PC-9 (cell line): ENCODE results near the gene C1orf52. TPM values are rescaled to one million over a fixed set of nuclear protein-coding genes. Genes with fewer than 3 reads are reported as not detected.

Source experiments
- BruUV-seq: library from RNA; stranded (reverse); fragments of 400-500 nt; replicated peaks from 2 replicates; lab custom pipeline; 2021; lab: Mats Ljungman, UMichigan
- CTCF ChIA-PET: fragments of 300-600 bp; sonication (Branson Sonifier 250); formaldehyde crosslinking; loops from one replicate; lab custom pipeline; 2022; ENCODE audit warnings: antibody characterized with exemption; lab: Charles Lee
- POLR2A ChIA-PET: fragments of 300-600 bp; sonication (Branson Sonifier 250); formaldehyde crosslinking; loops from one replicate; lab custom pipeline; 2022; ENCODE audit warnings: antibody characterized with exemption; ENCODE audit not compliant: unreplicated experiment; lab: Charles Lee
- DNase-seq, 2 experiments: peaks; one replicate each; pipeline versions ENCODE4 v3.0.0 to v3.0.0-alpha.2; 2015 to 2022; ENCODE audit warnings: mixed read lengths in 1 of 2
- H2AFZ ChIP-seq: fragments of 200-600 bp; sonication (generic); 2 replicates; pipeline ENCODE4 v1.8.1; 2017; ENCODE audit warnings: antibody characterized with exemption
- H3F3A ChIP-seq: fragments of 200-600 bp; sonication (generic); 2 replicates; pipeline ENCODE4 v1.8.1; 2017; ENCODE audit warnings: antibody characterized with exemption, mild to moderate bottlenecking, low read depth; ENCODE audit not compliant: insufficient read depth
- H3K27ac ChIP-seq: fragments of 200-600 bp; sonication (generic); 2 replicates; pipeline ENCODE4 v1.6.1; 2016; ENCODE audit warnings: mixed run types
- H3K27me3 ChIP-seq: fragments of 200-600 bp; sonication (generic); 2 replicates; pipeline ENCODE4 v1.6.1; 2016; ENCODE audit warnings: low read depth, mixed run types; ENCODE audit not compliant: insufficient read depth
- H3K36me3 ChIP-seq: fragments of 200-600 bp; sonication (generic); 2 replicates; pipeline ENCODE4 v1.6.1; 2016; ENCODE audit warnings: low read depth, mixed run types
- H3K4me1 ChIP-seq: fragments of 200-600 bp; sonication (generic); replicated peaks from 2 replicates; pipeline ENCODE4 v1.6.1; 2016; ENCODE audit warnings: mixed run types; ENCODE audit not compliant: insufficient read depth
- H3K4me2 ChIP-seq: fragments of 200-600 bp; sonication (generic); 2 replicates; pipeline ENCODE4 v1.6.1; 2017; ENCODE audit warnings: mixed run types
- H3K4me3 ChIP-seq: fragments of 200-600 bp; sonication (generic); 2 replicates; pipeline ENCODE4 v1.6.1; 2016; ENCODE audit warnings: mixed run types
- H3K79me2 ChIP-seq: fragments of 200-600 bp; sonication (generic); 2 replicates; pipeline ENCODE4 v1.6.1; 2017; ENCODE audit warnings: low read depth, mixed run types
- H3K9me2 ChIP-seq: fragments of 200-600 bp; sonication (generic); 2 replicates; pipeline ENCODE4 v1.8.1; 2017; ENCODE audit warnings: mild to moderate bottlenecking; ENCODE audit not compliant: insufficient read depth
- H3K9me3 ChIP-seq: fragments of 200-600 bp; sonication (generic); 2 replicates; pipeline ENCODE4 v1.8.1; 2016; ENCODE audit warnings: low read depth; ENCODE audit not compliant: insufficient read depth
- H4K20me1 ChIP-seq: fragments of 200-600 bp; sonication (generic); 2 replicates; pipeline ENCODE4 v1.8.1; 2017; ENCODE audit not compliant: insufficient read depth
- EZH2 ChIP-seq: fragments of 200-600 bp; sonication (generic); IDR thresholded peaks from 2 replicates; pipeline ENCODE4 v1.8.0; 2017; ENCODE audit warnings: antibody characterized with exemption, low read depth
- intact Hi-C: fragments of 100-400 bp; cut with micrococcal nuclease; formaldehyde crosslinking; loops from one replicate; pipeline ENCODE4 v1.10.0; 2022; ENCODE audit not compliant: unreplicated experiment
- total RNA-seq: library from RNA; stranded (reverse); gene quantifications from 2 replicates; pipeline ENCODE4 v1.2.3, GENCODE V29; 2021
- TF ChIP-seq, protein P1 (sequence below): fragments of 200-600 bp; sonication (generic); conservative IDR thresholded peaks from 2 replicates; pipeline ENCODE4 v1.6.1; 2017; ENCODE audit warnings: mixed run types, antibody characterized with exemption, mild to moderate bottlenecking, moderate library complexity

Gene C1orf52
- total RNA-seq, 1 experiment from 2014 or later, result 20.7 TPM

DNA sequence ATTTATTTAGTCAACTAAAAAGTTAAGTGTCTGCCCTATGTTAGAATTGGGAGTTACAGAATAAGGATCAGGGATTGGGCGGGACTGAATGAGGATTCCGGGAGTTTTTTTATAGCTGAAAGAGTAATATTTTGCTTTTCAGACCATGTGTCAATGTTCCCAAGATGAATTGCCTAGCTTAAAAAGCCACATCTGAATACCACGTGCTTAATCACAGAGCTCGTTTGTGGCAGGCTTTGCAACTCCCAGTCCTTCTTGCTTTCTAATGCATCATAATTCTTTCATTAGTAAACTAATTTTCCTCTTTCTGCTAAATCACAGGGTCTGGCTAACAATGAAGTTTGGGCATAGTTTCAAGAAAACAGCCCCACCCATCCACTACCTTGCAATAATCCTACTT lies 21.2 kb upstream of the C1orf52 start:
- Histone ChIP-seq H3K9me2 (no peaks in the 10 kb centered on the region), H2AFZ (no peak overlapping the region), H3K36me3 (no peaks in the 10 kb centered on the region), H3K79me2 (peaks cover 14% of the 10 kb centered on the region), H3K4me2 (no peak overlapping the region), H3K9me3 (peaks cover 4% of the 10 kb centered on the region), H3K4me1 (peaks cover 31% of the 10 kb centered on the region), H4K20me1 (no peaks in the 10 kb centered on the region), H3K4me3 (no peak overlapping the region), H3F3A (peaks cover 25% of the 10 kb centered on the region), H3K27ac (no peak overlapping the region), H3K27me3 (no peaks in the 10 kb centered on the region)
- POLR2A ChIA-PET, result no interaction called here
- CTCF ChIA-PET, result no interaction called here
- TF ChIP-seq, protein P1, sequence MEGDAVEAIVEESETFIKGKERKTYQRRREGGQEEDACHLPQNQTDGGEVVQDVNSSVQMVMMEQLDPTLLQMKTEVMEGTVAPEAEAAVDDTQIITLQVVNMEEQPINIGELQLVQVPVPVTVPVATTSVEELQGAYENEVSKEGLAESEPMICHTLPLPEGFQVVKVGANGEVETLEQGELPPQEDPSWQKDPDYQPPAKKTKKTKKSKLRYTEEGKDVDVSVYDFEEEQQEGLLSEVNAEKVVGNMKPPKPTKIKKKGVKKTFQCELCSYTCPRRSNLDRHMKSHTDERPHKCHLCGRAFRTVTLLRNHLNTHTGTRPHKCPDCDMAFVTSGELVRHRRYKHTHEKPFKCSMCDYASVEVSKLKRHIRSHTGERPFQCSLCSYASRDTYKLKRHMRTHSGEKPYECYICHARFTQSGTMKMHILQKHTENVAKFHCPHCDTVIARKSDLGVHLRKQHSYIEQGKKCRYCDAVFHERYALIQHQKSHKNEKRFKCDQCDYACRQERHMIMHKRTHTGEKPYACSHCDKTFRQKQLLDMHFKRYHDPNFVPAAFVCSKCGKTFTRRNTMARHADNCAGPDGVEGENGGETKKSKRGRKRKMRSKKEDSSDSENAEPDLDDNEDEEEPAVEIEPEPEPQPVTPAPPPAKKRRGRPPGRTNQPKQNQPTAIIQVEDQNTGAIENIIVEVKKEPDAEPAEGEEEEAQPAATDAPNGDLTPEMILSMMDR, result no peak
- TF ChIP-seq EZH2, result no peak
- intact Hi-C loops, result no loop called here
- DNase-seq, result no peak
- no TSS peak for BruUV-seq

DNA sequence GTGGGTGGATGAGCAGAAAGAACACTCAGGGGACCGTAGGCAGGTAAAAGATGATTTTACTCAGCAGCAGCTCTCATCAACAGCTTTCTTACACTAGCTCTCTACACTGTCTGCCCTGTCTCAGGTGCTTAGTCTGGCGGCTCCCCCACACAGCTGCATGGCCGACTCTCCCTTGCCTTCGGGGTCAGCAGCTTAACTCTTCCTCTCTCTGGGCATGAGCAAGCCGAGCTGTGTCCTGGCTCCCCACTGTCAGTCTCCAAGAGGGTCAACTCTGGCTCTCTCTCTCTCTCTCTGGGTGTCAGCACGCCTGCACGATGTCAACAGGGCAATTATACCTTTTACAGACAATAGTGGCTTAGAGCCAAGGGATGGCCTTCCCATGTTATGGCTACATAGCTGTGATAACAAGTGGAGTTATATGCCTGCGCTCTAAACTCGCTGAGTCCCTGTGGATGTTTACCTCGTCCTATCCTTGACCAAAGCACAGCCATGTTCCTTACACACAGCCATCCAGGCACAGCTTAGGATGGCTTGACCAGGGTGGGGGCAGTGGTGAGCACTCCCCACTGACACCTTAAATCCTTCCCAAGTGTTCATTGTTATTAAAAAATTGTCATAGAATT lies 20.1 kb upstream of the C1orf52 start:
- Histone ChIP-seq H3K36me3 (peaks cover 6% of the 10 kb centered on the region), H3K4me1 (peaks cover 38% of the 10 kb centered on the region), H3K9me2 (no peaks in the 10 kb centered on the region), H4K20me1 (peaks cover 8% of the 10 kb centered on the region; the same call in 1 of the 2 replicates), H3K79me2 (peaks cover 24% of the 10 kb centered on the region), H3K9me3 (peaks cover 4% of the 10 kb centered on the region), H2AFZ (no peak overlapping the region), H3K4me2 (peak overlapping the region; percentile 69), H3K27me3 (no peaks in the 10 kb centered on the region), H3F3A (peaks cover 34% of the 10 kb centered on the region), H3K27ac (peak overlapping the region; percentile 86), H3K4me3 (peak overlapping the region; percentile 20; the same call in 1 of the 2 replicates)
- no peak for DNase-seq
- POLR2A ChIA-PET, result interaction anchor here (0.6 kb wide), 1 partner anchor 1712 kb away, joined by 3 read pairs; no protein-coding TSS in a partner anchor
- intact Hi-C loops, result no loop called here
- no peak for TF ChIP-seq EZH2
- TF ChIP-seq, protein P1, result no peak
- BruUV-seq, result no TSS peak
- CTCF ChIA-PET, result no interaction called here

DNA sequence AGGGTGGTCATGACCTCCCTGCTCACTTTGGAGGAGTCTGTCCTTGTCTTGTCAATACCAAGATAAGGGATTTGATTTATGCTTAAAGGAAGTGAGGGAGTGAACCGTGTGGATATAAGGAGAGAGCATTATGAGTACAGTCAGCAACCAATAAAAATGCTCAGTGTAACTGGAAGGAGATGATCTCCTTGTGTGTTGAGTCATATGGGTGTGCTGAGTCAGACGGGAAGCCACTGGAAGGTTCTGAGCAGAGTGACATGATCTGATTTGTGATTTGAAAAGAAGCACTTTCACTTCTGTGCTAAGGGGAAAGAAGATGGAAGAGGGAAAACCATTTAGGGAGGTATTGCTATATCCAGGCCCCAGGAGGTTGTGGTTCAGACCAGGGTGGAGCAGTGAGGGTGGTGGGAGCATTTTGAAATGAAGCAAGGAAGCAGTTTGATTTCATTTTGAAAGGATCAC lies 19.4 kb upstream of the C1orf52 start:
- peak; percentile 38 to 94 for DNase-seq
- Histone ChIP-seq H3K4me2 (peak overlapping the region; percentile 69), H3K4me3 (peak overlapping the region; percentile 20; the same call in 1 of the 2 replicates), H3K4me1 (peaks cover 45% of the 10 kb centered on the region), H3K9me2 (no peaks in the 10 kb centered on the region), H3K9me3 (peaks cover 4% of the 10 kb centered on the region), H3F3A (peaks cover 41% of the 10 kb centered on the region), H4K20me1 (peaks cover 13% of the 10 kb centered on the region; the same call in 1 of the 2 replicates), H2AFZ (no peak overlapping the region), H3K79me2 (peaks cover 31% of the 10 kb centered on the region), H3K36me3 (peaks cover 12% of the 10 kb centered on the region), H3K27ac (peak overlapping the region; percentile 86), H3K27me3 (no peaks in the 10 kb centered on the region)
- ChIA-PET POLR2A (interaction anchor here (0.6 kb wide), 1 partner anchor 1712 kb away, joined by 3 read pairs; no protein-coding TSS in a partner anchor), CTCF (no interaction called here)
- TF ChIP-seq, protein P1, result no peak
- TF ChIP-seq EZH2, result no peak
- no TSS peak for BruUV-seq
- intact Hi-C loops, result no loop called here
